Nephron (organoid): Measurements from ENCODE around the gene APCDD1.

Experiments
- H3K27ac Mint-ChIP-seq, 3 experiments: 2 replicates each; pipeline ENCODE4 v1.8.0; 2020; ENCODE audit warnings: mixed read lengths in 3 of 3, mild to moderate bottlenecking in 2 of 3, moderate library complexity in 1 of 3
- H3K27me3 Mint-ChIP-seq: 2 replicates; pipeline ENCODE4 v1.8.0; 2021; ENCODE audit warnings: low read depth, mild to moderate bottlenecking, moderate library complexity, mixed read lengths
- H3K36me3 Mint-ChIP-seq: 2 replicates; pipeline ENCODE4 v1.8.0; 2020; ENCODE audit warnings: low read depth, mixed read lengths
- H3K4me1 Mint-ChIP-seq: 2 replicates; pipeline ENCODE4 v1.8.0; 2020; ENCODE audit warnings: mixed read lengths
- H3K4me3 Mint-ChIP-seq, 3 experiments: 2 replicates each; pipeline ENCODE4 v1.8.0; 2020; ENCODE audit warnings: mild to moderate bottlenecking in 3 of 3, mixed read lengths in 3 of 3, moderate library complexity in 2 of 3
- H3K9me3 Mint-ChIP-seq: 2 replicates; pipeline ENCODE4 v1.8.0; 2020; ENCODE audit warnings: mixed read lengths
- TF ChIP-seq, protein P1 (sequence below), 3 experiments: fragments of 200-600 bp; sonication (generic); IDR thresholded peaks; one replicate each; pipeline ENCODE4 v1.5.0; 2021; ENCODE audit warnings: antibody characterized with exemption in 3 of 3; ENCODE audit not compliant: unreplicated experiment in 3 of 3

The APCDD1 gene

DNA sequence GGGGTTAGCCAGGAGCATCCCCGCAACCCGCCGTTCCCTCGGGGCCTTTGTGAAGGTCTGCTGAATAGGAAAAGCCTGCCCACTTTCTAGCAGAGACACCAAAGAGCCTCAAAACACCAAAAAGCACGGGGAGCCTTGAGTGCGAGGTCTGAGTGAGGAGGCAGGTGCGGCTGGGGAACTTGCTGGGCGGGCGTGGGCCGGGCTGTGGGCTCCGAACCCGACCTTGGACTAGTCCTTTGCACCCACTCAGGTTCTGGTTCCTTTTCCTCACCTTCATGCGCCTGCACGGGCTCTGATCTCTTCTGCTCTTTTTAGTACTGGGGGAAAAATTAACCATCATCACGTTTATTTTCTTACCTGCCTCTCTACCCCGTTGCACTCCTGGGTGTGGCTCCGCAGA lies 19.9 kb downstream of the APCDD1 start:
- H3K27me3 Mint-ChIP-seq = peaks cover 4% of the 10 kb centered on the region
- no peak overlapping the region for H3K4me3 Mint-ChIP-seq
- H3K9me3 Mint-ChIP-seq = no peaks in the 10 kb centered on the region

GRCh38 chr18:10475276-10475653 lies 20.8 kb downstream of the APCDD1 start:
- no peaks in the 10 kb centered on the region for H3K9me3 Mint-ChIP-seq
- TF ChIP-seq, protein P1, sequence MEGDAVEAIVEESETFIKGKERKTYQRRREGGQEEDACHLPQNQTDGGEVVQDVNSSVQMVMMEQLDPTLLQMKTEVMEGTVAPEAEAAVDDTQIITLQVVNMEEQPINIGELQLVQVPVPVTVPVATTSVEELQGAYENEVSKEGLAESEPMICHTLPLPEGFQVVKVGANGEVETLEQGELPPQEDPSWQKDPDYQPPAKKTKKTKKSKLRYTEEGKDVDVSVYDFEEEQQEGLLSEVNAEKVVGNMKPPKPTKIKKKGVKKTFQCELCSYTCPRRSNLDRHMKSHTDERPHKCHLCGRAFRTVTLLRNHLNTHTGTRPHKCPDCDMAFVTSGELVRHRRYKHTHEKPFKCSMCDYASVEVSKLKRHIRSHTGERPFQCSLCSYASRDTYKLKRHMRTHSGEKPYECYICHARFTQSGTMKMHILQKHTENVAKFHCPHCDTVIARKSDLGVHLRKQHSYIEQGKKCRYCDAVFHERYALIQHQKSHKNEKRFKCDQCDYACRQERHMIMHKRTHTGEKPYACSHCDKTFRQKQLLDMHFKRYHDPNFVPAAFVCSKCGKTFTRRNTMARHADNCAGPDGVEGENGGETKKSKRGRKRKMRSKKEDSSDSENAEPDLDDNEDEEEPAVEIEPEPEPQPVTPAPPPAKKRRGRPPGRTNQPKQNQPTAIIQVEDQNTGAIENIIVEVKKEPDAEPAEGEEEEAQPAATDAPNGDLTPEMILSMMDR (IDR thresholded peaks at IDR 0.05; ENCODE audit: unreplicated experiment in 3 of 3) = no peak
- peak overlapping the region; percentile 26 to 85 (median 45) for H3K27ac Mint-ChIP-seq
- peaks cover 29% of the 10 kb centered on the region for H3K36me3 Mint-ChIP-seq
- peaks cover 4% of the 10 kb centered on the region for H3K27me3 Mint-ChIP-seq
- H3K4me3 Mint-ChIP-seq = peak overlapping the region in 1 of 3 experiments; percentile 10
- peaks cover 36% of the 10 kb centered on the region for H3K4me1 Mint-ChIP-seq

More for the DNA sequence above, 19.9 kb downstream of the APCDD1 start:
- Mint-ChIP-seq H3K27ac (no peak overlapping the region), H3K36me3 (peaks cover 31% of the 10 kb centered on the region), H3K4me1 (peaks cover 36% of the 10 kb centered on the region)
- TF ChIP-seq, protein P1 (IDR thresholded peaks at IDR 0.05; ENCODE audit: unreplicated experiment in 3 of 3) = no peak

GRCh38 chr18:10475654-10476291 lies 21.3 kb downstream of the APCDD1 start:
- Mint-ChIP-seq H3K36me3 (peaks cover 26% of the 10 kb centered on the region), H3K27me3 (peaks cover 4% of the 10 kb centered on the region), H3K4me3 (no peak overlapping the region), H3K9me3 (no peaks in the 10 kb centered on the region), H3K27ac (peak overlapping the region; percentile 52 to 85 (median 76)), H3K4me1 (peaks cover 36% of the 10 kb centered on the region)
- TF ChIP-seq, protein P1 (IDR thresholded peaks at IDR 0.05; ENCODE audit: unreplicated experiment in 3 of 3) = no peak

DNA sequence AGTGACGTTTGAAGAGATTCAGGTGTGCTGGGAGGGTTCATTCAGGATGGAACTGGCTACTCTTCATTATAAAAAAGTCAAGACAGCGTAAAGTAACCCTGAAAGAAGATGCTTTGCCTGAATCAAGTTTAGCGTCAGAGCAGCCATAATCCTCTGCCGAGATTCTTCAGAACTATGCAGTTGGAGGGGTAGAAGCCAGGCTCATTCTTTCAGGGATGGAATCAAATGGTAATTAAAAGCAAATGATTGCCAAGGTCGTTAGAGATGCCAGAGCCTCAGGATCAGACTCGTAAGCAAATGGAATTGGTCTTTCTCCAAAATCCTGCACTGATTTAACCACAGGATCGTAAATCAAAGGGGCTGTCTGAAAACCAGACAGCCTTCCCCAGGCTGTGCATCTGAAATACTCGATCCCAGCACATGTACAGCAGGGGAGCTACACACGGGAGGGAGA lies 21.9 kb downstream of the APCDD1 start:
- H3K4me3 Mint-ChIP-seq = peak overlapping the region in 1 of 3 experiments; percentile 1
- H3K27me3 Mint-ChIP-seq = peaks cover 4% of the 10 kb centered on the region
- TF ChIP-seq, protein P1 (IDR thresholded peaks at IDR 0.05; ENCODE audit: unreplicated experiment in 3 of 3) = no peak

GRCh38 chr18:10477121-10477862 lies 22.9 kb downstream of the APCDD1 start:
- H3K4me1 Mint-ChIP-seq = peaks cover 36% of the 10 kb centered on the region
- TF ChIP-seq, protein P1 (IDR thresholded peaks at IDR 0.05; ENCODE audit: unreplicated experiment in 3 of 3) = no peak
- peak overlapping the region in 2 of 3 experiments; percentile 48 to 85 for H3K27ac Mint-ChIP-seq
- H3K36me3 Mint-ChIP-seq = peaks cover 21% of the 10 kb centered on the region
- H3K27me3 Mint-ChIP-seq = peaks cover 4% of the 10 kb centered on the region
- no peaks in the 10 kb centered on the region for H3K9me3 Mint-ChIP-seq
- no peak overlapping the region for H3K4me3 Mint-ChIP-seq

More for the DNA sequence above, 21.9 kb downstream of the APCDD1 start:
- Mint-ChIP-seq H3K9me3 (no peaks in the 10 kb centered on the region), H3K4me1 (peaks cover 36% of the 10 kb centered on the region), H3K27ac (peak overlapping the region; percentile 52 to 85 (median 76)), H3K36me3 (peaks cover 25% of the 10 kb centered on the region)
